Endodermal cell (in vitro differentiated cells): ENCODE measurements around the gene OSTN. TPM values are rescaled to one million over a fixed set of nuclear protein-coding genes. Genes with fewer than 3 reads are reported as not detected.

Experiments used
- DNase-seq: peaks from one replicate; pipeline ENCODE4 v3.0.0-alpha.2; 2017
- H3K27ac ChIP-seq: 2 replicates; pipeline ENCODE4 v1.5.1; 2013; ENCODE audit warnings: mild to moderate bottlenecking, low read depth, low read length, moderate library complexity
- H3K27me3 ChIP-seq: 2 replicates; pipeline ENCODE4 v1.6.1; 2013; ENCODE audit warnings: mild to moderate bottlenecking, low read length, moderate library complexity; ENCODE audit not compliant: insufficient read depth, control insufficient read depth, poor library complexity, severe bottlenecking
- H3K36me3 ChIP-seq: 2 replicates; pipeline ENCODE4 v1.7.0; 2013; ENCODE audit warnings: mild to moderate bottlenecking, low read length, moderate library complexity; ENCODE audit not compliant: control insufficient read depth, insufficient read depth
- H3K4me1 ChIP-seq: one replicate; pipeline ENCODE4 v1.7.0; 2013; ENCODE audit warnings: low read length; ENCODE audit not compliant: control insufficient read depth, insufficient read depth
- H3K4me3 ChIP-seq: 2 replicates; pipeline ENCODE4 v1.5.1; 2013; ENCODE audit warnings: mild to moderate bottlenecking, low read length, moderate library complexity
- H3K9ac ChIP-seq: 2 replicates; pipeline ENCODE4 v1.6.1; 2013; ENCODE audit warnings: mild to moderate bottlenecking, low read length, moderate library complexity; ENCODE audit not compliant: poor library complexity, severe bottlenecking; ENCODE audit errors: extremely low read depth
- H3K9me3 ChIP-seq: 2 replicates; pipeline ENCODE4 v1.6.1; 2013; ENCODE audit warnings: mild to moderate bottlenecking, low read length, moderate library complexity; ENCODE audit not compliant: control insufficient read depth
- H3K27ac Mint-ChIP-seq: 2 replicates; pipeline ENCODE4 v1.8.0; 2020; ENCODE audit warnings: mixed read lengths
- H3K27me3 Mint-ChIP-seq: 2 replicates; pipeline ENCODE4 v1.8.0; 2021; ENCODE audit warnings: mild to moderate bottlenecking, mixed read lengths; ENCODE audit not compliant: insufficient read depth
- H3K36me3 Mint-ChIP-seq: 2 replicates; pipeline ENCODE4 v1.8.0; 2020; ENCODE audit warnings: low read depth, mixed read lengths
- H3K4me1 Mint-ChIP-seq: 2 replicates; pipeline ENCODE4 v1.8.0; 2020; ENCODE audit warnings: mixed read lengths
- H3K4me3 Mint-ChIP-seq: 2 replicates; pipeline ENCODE4 v1.8.0; 2020; ENCODE audit warnings: mild to moderate bottlenecking, moderate library complexity, mixed read lengths
- H3K9me3 Mint-ChIP-seq: 2 replicates; pipeline ENCODE4 v1.8.0; 2020; ENCODE audit warnings: mild to moderate bottlenecking, mixed read lengths
- CTCF ChIP-seq: fragments of 200-600 bp; sonication (generic); conservative IDR thresholded peaks from 2 replicates; pipeline ENCODE4 v1.5.0; 2021; ENCODE audit warnings: antibody characterized with exemption, mild to moderate bottlenecking
- WGBS, 2 experiments: methylation state at CpG; one replicate each; pipeline versions ENCODE4 v1.1.5 to v1.1.7; 2013; ENCODE audit warnings: missing lambda C conversion rate in 2 of 2, mixed read lengths in 1 of 2; ENCODE audit not compliant: insufficient coverage in 1 of 2, insufficient read length in 1 of 2; 5-methylcytosine and 5-hydroxymethylcytosine counted together
- total RNA-seq, 2 donors: library from RNA; stranded (reverse); fragmentation: NEBNext Ultra II Directional in 1 of 2; extraction: Animal tissue kit (Norgen Biotek cat#: 25700) in 1 of 2; gene quantifications; 2 replicates in 1 of 2; 3 replicates in 1 of 2; pipeline ENCODE4 v1.2.1, GENCODE V29; 2021

The OSTN gene
- total RNA-seq, 2 donors from 2014 or later = not detected

DNA sequence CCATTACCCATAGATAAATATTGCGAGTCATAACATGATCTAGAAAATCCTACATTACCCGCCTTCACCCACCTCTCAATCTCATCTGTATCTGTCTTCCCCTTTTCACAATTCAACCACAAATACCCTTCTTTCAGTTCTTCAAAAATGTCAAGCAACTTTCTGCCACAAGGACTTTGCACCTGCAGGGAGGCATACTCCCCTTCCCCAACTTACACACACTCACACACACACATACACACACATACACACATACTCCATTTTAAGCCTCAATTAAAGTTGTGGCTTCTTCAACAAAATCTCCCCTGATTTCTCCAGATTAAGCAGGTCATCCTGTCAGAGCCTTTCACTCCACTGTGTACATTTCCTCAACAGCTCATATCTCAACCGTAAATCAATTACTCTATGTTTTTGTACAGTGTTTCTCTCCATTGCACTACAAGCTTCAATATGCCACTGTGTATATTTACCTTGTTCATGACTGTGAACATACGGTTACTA lies 97.0 kb downstream of the OSTN start:
- Histone ChIP-seq H3K9me3 (no peaks in the 10 kb centered on the region), H3K36me3 (no peaks in the 10 kb centered on the region), H3K4me3 (no peak overlapping the region), H3K9ac (no peak overlapping the region), H3K27me3 (no peaks in the 10 kb centered on the region), H3K27ac (no peak overlapping the region), H3K4me1 (no peaks in the 10 kb centered on the region)
- no peak for DNase-seq
- Mint-ChIP-seq H3K4me3 (no peak overlapping the region), H3K27ac (no peak overlapping the region), H3K4me1 (peaks cover 8% of the 10 kb centered on the region), H3K36me3 (no peaks in the 10 kb centered on the region), H3K27me3 (no peaks in the 10 kb centered on the region), H3K9me3 (no peaks in the 10 kb centered on the region)
- WGBS, 2 experiments = 78 to 97% methylated on average over 3 to 4 of the region's 4 CpGs
- TF ChIP-seq CTCF = no peak

- H3K4me1 ChIP-seq = no peaks in the 10 kb centered on the region
- no peaks in the 10 kb centered on the region for H3K36me3 ChIP-seq
- H3K36me3 Mint-ChIP-seq = no peaks in the 10 kb centered on the region
- no peaks in the 10 kb centered on the region for H3K27me3 Mint-ChIP-seq
- H3K9me3 Mint-ChIP-seq = no peaks in the 10 kb centered on the region
- no peak overlapping the region for H3K27ac ChIP-seq
- no peak overlapping the region for H3K9ac ChIP-seq
- no peak for DNase-seq
- no peak for TF ChIP-seq CTCF
- H3K4me3 Mint-ChIP-seq = no peak overlapping the region
- no peaks in the 10 kb centered on the region for H3K9me3 ChIP-seq
- H3K27me3 ChIP-seq = no peaks in the 10 kb centered on the region
- H3K27ac Mint-ChIP-seq = no peak overlapping the region
- no peak overlapping the region for H3K4me3 ChIP-seq
- peaks cover 22% of the 10 kb centered on the region for H3K4me1 Mint-ChIP-seq
Observed at GRCh38 chr3:191298846-191299245, 99.8 kb downstream of the OSTN start.

DNA sequence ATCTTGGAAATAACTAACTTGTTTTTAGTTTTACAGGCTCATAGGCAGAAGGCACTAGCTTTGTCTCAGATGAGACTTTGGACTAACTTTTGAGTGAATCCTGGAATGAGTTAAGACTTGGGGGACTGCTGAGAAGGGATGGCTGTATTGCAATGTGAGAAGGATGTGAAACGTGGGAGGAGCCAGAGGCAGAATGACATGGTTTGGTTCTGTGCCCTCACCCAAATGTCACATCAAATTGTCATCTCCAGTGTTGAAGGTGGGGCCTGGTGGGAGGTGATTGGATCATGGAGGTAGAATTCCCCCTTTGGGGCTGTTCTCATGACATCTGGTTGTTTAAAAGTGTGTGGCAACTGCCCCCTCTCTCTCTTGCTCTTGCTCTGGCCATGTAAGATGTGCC lies 101.4 kb downstream of the OSTN start:
- no peak for TF ChIP-seq CTCF
- Histone ChIP-seq H3K4me3 (no peak overlapping the region), H3K4me1 (no peaks in the 10 kb centered on the region), H3K9ac (no peak overlapping the region), H3K27ac (no peak overlapping the region), H3K27me3 (no peaks in the 10 kb centered on the region), H3K36me3 (no peaks in the 10 kb centered on the region), H3K9me3 (no peaks in the 10 kb centered on the region)
- H3K27me3 Mint-ChIP-seq = no peaks in the 10 kb centered on the region
- WGBS, 2 experiments = 80 to 83% methylated on average over 1 of the region's 1 CpG
- peaks cover 22% of the 10 kb centered on the region for H3K4me1 Mint-ChIP-seq
- no peaks in the 10 kb centered on the region for H3K9me3 Mint-ChIP-seq
- no peaks in the 10 kb centered on the region for H3K36me3 Mint-ChIP-seq
- H3K4me3 Mint-ChIP-seq = no peak overlapping the region
- no peak for DNase-seq
- H3K27ac Mint-ChIP-seq = no peak overlapping the region
